Tibial artery (tissue), 4 donors: ENCODE data around the gene WFS1.

Source experiments
- DNase-seq, 2 donors: peaks; one replicate each; pipeline ENCODE4 v3.0.0-alpha.2; 2019
- H3K27ac ChIP-seq, 2 donors: fragments of 200-600 bp; sonication (generic) in 1 of 2; 1 replicate in 1 of 2; 2 replicates in 1 of 2; pipeline ENCODE4 v1.5.1; 2018 to 2019; ENCODE audit warnings: mild to moderate bottlenecking in 1 of 2
- H3K27me3 ChIP-seq, 2 donors: fragments of 200-600 bp; sonication (generic) in 1 of 2; one replicate each; pipeline versions ENCODE4 v1.5.1 to v1.6.0; 2016 to 2019
- H3K36me3 ChIP-seq, 3 donors: fragments of 200-600 bp; sonication (generic) in 2 of 3; one replicate each; pipeline ENCODE4 v1.5.1; 2016 to 2019; ENCODE audit warnings: mild to moderate bottlenecking in 2 of 3
- H3K4me1 ChIP-seq, 4 donors: fragments of 200-600 bp; sonication (generic) in 2 of 4; 1 replicate in 3 of 4; 2 replicates in 1 of 4; pipeline ENCODE4 v1.5.1; 2016 to 2019
- H3K4me3 ChIP-seq, 2 donors: fragments of 200-600 bp; sonication (generic) in 1 of 2; 1 replicate in 1 of 2; 2 replicates in 1 of 2; pipeline ENCODE4 v1.5.1; 2018 to 2019; ENCODE audit warnings: mild to moderate bottlenecking in 2 of 2
- H3K9me3 ChIP-seq, 3 donors: fragments of 200-600 bp; sonication (generic) in 1 of 3; one replicate each; pipeline ENCODE4 v1.5.1; 2016 to 2019
- intact Hi-C: fragments of 100-400 bp; cut with DNase I; formaldehyde crosslinking; loops from one replicate; pipeline ENCODE4 v1.15.0; 2023; ENCODE audit warnings: low total_unique reads
- TF ChIP-seq, protein P1 (sequence below), 2 experiments: fragments of 200-600 bp in 1 of 2; fragments of 450-650 bp in 1 of 2; IDR thresholded peaks; one replicate each; pipeline ENCODE4 v1.5.1; 2017 to 2019; ENCODE audit warnings: antibody characterized with exemption in 2 of 2, mild to moderate bottlenecking in 1 of 2, moderate library complexity in 1 of 2

Gene WFS1

DNA sequence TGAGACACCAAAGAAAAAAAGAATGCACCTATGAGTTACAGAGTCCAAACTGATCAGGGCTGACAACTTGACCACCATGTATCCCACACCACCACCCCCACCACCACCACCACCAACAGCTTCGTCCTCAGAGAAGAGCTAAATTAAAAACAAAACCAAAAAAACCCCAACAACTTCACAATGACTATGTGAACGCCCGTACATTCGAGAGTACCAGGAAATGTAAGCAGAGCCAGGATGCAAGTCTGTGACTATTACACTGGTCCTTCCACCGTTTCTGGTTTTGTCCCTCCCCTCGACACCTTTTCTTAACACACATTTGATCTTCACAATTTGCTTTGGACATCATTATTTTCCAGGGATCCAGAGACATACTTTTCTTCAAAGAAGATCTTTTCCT is 51.0 kb downstream of the WFS1 start:
- no peak overlapping the region for H3K4me3 ChIP-seq
- peaks cover 0 to 14% (median 9%) of the 10 kb centered on the region in 3 donors for H3K9me3 ChIP-seq
- H3K4me1 ChIP-seq: no peaks in the 10 kb centered on the region
- no peak overlapping the region for H3K27ac ChIP-seq
- TF ChIP-seq, protein P1, sequence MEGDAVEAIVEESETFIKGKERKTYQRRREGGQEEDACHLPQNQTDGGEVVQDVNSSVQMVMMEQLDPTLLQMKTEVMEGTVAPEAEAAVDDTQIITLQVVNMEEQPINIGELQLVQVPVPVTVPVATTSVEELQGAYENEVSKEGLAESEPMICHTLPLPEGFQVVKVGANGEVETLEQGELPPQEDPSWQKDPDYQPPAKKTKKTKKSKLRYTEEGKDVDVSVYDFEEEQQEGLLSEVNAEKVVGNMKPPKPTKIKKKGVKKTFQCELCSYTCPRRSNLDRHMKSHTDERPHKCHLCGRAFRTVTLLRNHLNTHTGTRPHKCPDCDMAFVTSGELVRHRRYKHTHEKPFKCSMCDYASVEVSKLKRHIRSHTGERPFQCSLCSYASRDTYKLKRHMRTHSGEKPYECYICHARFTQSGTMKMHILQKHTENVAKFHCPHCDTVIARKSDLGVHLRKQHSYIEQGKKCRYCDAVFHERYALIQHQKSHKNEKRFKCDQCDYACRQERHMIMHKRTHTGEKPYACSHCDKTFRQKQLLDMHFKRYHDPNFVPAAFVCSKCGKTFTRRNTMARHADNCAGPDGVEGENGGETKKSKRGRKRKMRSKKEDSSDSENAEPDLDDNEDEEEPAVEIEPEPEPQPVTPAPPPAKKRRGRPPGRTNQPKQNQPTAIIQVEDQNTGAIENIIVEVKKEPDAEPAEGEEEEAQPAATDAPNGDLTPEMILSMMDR (IDR thresholded peaks at IDR 0.05): no peak
- DNase-seq: no peak
- peaks cover 0 to 21% of the 10 kb centered on the region in 2 donors for H3K27me3 ChIP-seq
- no peaks in the 10 kb centered on the region for H3K36me3 ChIP-seq
- intact Hi-C loops: no loop called here

DNA sequence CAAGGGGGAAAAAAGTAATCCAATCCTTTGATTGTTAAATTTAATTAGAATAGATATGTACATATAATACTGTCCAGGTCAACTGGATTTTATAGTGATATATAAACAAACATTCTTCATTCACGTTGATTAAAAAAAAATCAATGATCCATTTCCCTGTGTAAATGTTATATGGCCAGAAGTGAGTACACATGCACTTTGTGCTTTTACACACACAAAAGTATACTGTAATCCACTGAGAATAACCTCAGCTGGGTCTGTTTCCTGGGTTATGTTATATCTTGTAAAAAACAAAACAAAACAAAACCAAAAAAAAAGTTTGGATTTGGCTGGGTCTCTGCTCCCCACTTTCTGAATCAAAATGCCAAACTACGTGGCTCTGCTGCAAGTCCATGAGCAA is 51.7 kb downstream of the WFS1 start:
- no peak overlapping the region for H3K4me3 ChIP-seq
- peaks cover 0 to 14% (median 9%) of the 10 kb centered on the region in 3 donors for H3K9me3 ChIP-seq
- DNase-seq: no peak
- H3K27ac ChIP-seq: no peak overlapping the region
- TF ChIP-seq, protein P1 (IDR thresholded peaks at IDR 0.05): no peak
- peaks cover 0 to 21% of the 10 kb centered on the region in 2 donors for H3K27me3 ChIP-seq
- H3K4me1 ChIP-seq: no peaks in the 10 kb centered on the region
- no peaks in the 10 kb centered on the region for H3K36me3 ChIP-seq
- intact Hi-C loops: no loop called here

DNA sequence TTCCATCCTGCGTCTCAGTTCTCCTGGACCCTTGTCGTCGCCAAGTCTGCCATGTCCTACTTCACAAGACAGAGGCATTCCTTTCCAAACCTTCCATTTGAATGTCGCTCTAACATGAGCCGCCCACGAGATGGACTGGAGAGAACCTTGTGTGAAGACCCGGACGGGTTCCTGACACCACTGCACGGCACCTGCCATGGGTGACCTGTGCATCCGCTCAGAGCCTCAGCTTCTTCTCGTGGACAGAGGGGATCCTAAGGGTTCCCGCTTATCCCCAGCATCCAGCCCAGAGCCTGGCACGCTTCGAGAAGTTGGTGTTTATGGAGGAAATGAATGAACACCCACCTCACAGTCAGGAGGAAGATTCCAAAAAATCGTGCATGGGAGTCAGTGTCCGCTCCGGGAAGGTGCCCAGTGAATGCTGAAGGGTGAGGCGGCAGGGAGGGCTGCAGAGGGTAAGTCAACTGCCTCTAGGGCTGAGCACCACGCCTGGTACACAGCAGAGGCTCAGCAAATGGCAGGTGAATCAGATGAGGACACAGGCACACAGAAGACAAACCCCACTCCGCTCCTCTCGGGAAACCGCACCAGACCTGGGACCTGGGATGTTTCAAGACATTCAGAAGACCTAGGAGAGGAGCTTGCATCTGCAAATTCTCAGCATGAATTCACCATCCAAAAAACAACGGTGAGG is 52.6 kb downstream of the WFS1 start:
- Histone ChIP-seq H3K27ac (no peak overlapping the region), H3K9me3 (peaks cover 0 to 14% (median 9%) of the 10 kb centered on the region in 3 donors), H3K4me1 (peaks cover 0 to 3% (median 0%) of the 10 kb centered on the region in 4 donors), H3K4me3 (no peak overlapping the region), H3K36me3 (no peaks in the 10 kb centered on the region), H3K27me3 (peaks cover 0 to 27% of the 10 kb centered on the region in 2 donors)
- TF ChIP-seq, protein P1 (IDR thresholded peaks at IDR 0.05): no peak
- intact Hi-C loops: no loop called here
- DNase-seq: no peak

DNA sequence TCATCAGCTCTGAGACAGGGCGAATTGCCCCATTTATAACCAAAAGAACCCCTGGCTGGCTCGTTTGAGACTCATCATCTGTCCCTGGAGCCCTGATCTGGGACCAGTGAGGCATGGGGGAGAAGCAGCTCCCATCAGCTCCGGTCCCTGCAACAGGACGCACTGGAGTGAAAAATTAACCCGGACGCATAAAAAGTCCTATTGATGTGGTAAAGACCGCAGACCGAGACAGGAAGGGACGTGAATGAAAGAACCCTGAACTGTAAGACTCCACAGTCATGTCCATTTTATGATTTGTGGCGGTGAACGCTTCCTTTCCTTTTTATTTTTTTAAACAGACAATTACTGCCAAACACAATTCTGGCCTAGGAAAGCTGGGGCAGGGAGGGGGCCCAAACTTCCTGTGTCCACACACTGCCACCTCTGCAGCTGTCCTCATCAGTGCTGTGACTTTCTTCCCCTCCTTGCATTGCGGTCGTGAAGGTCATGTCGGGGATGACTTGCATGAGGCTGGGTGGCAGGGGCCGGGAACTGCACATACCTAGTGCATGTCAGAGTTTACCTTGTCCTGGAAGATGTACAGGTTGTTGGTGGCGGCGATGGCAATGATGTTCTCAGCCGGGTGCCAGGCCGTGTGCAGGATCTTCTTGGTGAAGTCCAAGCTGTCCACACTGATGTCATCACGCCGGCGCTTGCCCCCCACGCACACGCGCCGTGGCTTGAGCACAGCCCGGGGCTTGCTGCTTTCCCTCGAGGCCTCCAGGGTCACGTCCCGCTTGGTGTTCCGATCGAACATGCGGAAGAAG is 53.3 kb downstream of the WFS1 start:
- Histone ChIP-seq H3K4me3 (no peak overlapping the region), H3K27ac (no peak overlapping the region)
- intact Hi-C loops: no loop called here

DNA sequence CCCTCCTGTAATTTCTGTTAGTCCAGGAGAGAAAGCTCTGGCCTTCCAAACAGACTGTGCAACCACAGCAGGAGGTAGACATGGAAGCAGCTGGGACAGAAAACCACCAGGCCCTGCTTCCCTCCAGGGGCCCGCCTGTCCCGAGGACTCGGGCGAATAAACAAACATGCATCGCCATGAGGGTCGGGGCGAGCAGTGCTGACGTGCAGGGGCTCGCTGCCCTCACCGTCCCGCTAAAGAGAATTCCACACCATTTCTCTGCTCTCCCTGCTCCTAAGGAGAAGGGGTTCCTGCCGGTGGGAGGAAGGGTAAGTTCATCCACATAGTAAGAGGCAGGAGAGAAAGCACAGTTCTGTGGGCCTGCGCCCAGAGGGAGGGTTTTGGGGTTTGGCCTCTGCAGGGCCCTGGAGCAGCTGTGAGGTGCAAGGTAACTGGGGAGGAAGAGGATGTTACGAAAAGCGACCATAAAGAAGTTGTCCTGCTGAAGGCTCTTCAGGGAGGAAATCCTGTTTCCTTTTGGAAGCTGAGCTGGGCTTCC is 54.9 kb downstream of the WFS1 start:
- Histone ChIP-seq H3K9me3 (peaks cover 0 to 13% (median 7%) of the 10 kb centered on the region in 3 donors), H3K4me3 (no peak overlapping the region), H3K27me3 (peaks cover 0 to 31% of the 10 kb centered on the region in 2 donors), H3K27ac (no peak overlapping the region), H3K36me3 (no peaks in the 10 kb centered on the region), H3K4me1 (peaks cover 0 to 6% (median 0%) of the 10 kb centered on the region in 4 donors)
- TF ChIP-seq, protein P1 (IDR thresholded peaks at IDR 0.05): no peak
- intact Hi-C loops: no loop called here
- no peak for DNase-seq

More for the DNA sequence above, 53.3 kb downstream of the WFS1 start:
- Histone ChIP-seq H3K36me3 (no peaks in the 10 kb centered on the region), H3K4me1 (peaks cover 0 to 6% (median 0%) of the 10 kb centered on the region in 4 donors), H3K27me3 (peaks cover 0 to 27% of the 10 kb centered on the region in 2 donors), H3K9me3 (peaks cover 0 to 14% (median 9%) of the 10 kb centered on the region in 3 donors)
- TF ChIP-seq, protein P1 (IDR thresholded peaks at IDR 0.05): no peak
- no peak for DNase-seq
